ENCODE data around the gene TLE6.

Gene TLE6

DNA sequence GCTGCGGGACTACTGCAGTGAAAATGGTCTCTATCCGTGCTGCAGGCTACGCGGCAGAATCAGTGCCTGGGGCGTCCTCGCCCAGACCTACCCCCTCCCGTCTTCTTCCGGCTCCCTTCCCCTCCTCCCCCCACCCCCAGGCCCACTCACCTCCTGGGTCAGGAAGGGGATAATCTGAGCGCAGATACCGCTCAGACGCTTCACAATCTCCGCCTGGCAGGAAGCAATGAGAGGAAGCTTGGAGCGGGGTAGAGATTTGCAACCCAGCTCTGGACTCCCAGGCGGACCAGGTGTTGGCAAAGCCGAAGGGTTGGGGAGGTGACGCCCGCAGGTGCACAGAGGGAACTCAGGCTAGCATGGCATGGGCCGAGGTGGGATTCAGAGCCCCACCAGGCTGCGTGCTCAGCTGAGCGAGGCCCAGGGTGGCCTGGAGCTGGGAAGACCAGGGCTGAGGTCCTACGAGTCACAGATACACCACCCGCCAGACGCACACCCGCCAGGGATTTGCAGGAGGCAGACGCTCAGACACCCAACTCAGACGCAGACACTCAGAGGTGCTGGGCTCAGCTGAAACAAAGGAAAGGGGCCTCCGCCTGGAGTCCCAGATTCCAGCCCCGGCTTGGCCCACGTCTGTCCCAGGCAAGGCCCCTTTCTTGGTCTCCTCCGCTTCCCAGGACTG is 47.6 kb downstream of the TLE6 start:
- TF ChIP-seq, protein P1, sequence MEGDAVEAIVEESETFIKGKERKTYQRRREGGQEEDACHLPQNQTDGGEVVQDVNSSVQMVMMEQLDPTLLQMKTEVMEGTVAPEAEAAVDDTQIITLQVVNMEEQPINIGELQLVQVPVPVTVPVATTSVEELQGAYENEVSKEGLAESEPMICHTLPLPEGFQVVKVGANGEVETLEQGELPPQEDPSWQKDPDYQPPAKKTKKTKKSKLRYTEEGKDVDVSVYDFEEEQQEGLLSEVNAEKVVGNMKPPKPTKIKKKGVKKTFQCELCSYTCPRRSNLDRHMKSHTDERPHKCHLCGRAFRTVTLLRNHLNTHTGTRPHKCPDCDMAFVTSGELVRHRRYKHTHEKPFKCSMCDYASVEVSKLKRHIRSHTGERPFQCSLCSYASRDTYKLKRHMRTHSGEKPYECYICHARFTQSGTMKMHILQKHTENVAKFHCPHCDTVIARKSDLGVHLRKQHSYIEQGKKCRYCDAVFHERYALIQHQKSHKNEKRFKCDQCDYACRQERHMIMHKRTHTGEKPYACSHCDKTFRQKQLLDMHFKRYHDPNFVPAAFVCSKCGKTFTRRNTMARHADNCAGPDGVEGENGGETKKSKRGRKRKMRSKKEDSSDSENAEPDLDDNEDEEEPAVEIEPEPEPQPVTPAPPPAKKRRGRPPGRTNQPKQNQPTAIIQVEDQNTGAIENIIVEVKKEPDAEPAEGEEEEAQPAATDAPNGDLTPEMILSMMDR (IDR thresholded peaks at IDR 0.05; ENCODE audit: control insufficient read depth, insufficient read depth, low read depth, low read length, missing control alignments): no peak
- no peak for DNase-seq (ENCODE audit: low read depth)
- no peak overlapping the region for H3K4me3 ChIP-seq (ENCODE audit: control insufficient read depth, low read depth, low read length)

DNA sequence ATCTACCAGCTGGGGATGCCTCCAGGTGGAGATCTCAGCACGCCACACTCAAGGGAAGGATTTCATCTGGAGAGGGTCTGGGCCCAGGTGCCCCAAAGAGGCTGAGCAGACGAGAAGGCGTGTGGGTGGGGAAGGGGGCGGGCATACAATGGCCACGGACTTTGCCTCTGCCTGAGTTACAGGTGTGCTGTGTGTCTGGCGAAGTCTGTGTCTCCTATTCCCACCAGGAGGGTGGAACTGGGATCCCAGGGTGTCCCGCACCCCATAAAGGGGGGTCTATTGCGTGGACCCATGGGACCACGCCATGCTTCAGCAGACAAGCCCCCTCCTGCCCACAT is 48.2 kb downstream of the TLE6 start:
- no peak for DNase-seq (ENCODE audit: low read depth)
- H3K4me3 ChIP-seq (ENCODE audit: control insufficient read depth, low read depth, low read length): no peak overlapping the region
- TF ChIP-seq, protein P1 (IDR thresholded peaks at IDR 0.05; ENCODE audit: control insufficient read depth, insufficient read depth, low read depth, low read length, missing control alignments): no peak

DNA sequence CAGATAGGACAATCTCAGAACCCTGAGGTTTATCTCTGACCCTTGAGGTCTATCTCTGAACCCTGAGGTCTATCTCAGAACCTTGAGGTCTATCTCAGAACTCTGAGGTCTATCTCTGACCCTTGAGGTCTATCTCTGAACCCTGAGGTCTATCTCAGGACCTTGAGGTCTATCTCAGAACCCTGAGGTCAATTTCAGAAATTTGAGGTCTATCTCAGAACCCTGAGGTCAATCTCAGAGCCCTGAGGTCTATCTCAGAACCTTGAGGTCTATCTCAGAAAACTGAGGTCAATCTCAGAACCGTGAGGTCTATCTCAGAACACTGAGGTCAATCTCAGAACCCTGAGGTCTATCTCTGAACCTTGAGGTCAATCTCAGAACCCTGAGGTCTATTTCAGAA is 49.4 kb downstream of the TLE6 start:
- no peak overlapping the region for H3K4me3 ChIP-seq (ENCODE audit: control insufficient read depth, low read depth, low read length)
- TF ChIP-seq, protein P1 (IDR thresholded peaks at IDR 0.05; ENCODE audit: control insufficient read depth, insufficient read depth, low read depth, low read length, missing control alignments): no peak
- no peak for DNase-seq (ENCODE audit: low read depth)

DNA sequence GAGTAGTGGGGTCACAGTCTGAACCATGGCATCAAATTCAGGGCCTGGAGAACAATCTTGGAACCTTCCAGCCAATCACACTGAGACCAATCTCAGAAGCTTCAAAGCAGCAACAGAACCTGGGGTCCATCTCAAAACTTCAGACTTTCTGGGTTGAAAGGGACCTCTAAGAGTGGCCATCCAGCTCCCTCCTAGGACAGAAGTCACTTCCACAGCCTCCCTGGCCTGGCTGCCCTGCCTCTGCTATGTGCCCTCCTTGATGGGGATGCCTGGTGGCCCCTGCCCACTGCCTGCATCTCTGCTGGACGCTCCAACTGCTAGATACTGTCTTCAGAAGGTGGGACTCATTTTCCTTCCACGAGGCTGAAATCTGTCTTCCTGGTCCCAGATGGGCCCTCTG is 49.9 kb downstream of the TLE6 start:
- TF ChIP-seq, protein P1 (IDR thresholded peaks at IDR 0.05; ENCODE audit: control insufficient read depth, insufficient read depth, low read depth, low read length, missing control alignments): no peak
- no peak overlapping the region for H3K4me3 ChIP-seq (ENCODE audit: control insufficient read depth, low read depth, low read length)
- no peak for DNase-seq (ENCODE audit: low read depth)

DNA sequence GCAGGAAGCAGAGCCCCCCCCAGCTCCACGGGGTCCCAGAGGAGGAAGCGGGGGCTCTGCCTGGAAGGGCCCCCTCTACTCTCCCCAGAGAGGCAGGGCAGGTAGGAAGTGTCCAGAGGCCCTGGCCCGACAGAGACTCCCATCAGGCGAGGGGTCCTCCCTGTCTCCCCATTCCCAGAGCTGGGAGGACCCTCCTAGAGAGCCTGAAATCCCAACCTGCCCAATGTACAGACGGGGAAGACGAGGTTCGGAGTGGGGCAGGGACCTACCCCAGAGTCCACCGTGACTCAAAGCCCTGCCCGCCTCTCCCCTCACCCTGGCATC is 50.6 kb downstream of the TLE6 start:
- DNase-seq (ENCODE audit: low read depth): no peak
- TF ChIP-seq, protein P1 (IDR thresholded peaks at IDR 0.05; ENCODE audit: control insufficient read depth, insufficient read depth, low read depth, low read length, missing control alignments): no peak
- H3K4me3 ChIP-seq (ENCODE audit: control insufficient read depth, low read depth, low read length): no peak overlapping the region

DNA sequence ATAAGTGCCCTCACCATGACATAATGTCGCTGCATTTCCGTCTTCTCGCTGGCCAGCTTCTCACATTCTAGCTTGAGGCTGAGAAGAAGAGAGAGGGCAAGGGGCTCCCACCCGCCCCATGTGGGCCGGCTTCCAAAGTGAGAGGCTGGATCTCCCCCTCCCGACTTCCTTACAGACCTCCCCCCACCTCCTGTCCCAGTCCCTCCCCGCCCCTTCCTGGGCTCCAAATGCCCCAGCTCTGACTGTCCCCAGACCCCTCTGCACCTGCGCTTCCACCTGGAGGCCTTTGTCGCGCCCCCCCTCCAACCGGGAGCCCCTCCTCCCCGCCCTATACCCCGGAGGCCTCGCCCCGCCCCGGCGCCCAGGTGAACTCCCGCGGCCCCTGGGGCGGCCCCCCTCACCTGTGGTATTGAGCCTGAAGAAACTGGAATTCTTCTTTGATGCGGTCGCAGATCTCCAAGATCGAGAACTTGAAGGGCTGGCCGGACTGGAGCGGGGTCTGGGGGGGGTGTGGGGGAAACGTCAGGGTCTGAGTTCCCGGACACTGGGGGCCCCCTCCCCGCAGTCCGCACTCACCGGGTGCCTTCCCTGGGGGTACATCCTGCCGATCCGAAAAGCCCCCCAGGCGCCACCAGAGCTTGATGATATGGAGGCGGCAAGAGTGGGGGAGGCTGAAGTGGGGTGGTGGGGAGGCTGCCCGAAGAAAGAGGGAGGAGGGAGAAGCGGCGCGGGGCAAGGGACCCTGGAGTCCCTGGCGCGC is 51.1 kb downstream of the TLE6 start:
- DNase-seq (ENCODE audit: low read depth): no peak
- H3K4me3 ChIP-seq (ENCODE audit: control insufficient read depth, low read depth, low read length): peak overlapping the region; percentile 32
- TF ChIP-seq, protein P1 (IDR thresholded peaks at IDR 0.05; ENCODE audit: control insufficient read depth, insufficient read depth, low read depth, low read length, missing control alignments): no peak
